ENCODE measurements around the gene SGCA. TPM values are rescaled to one million over a fixed set of nuclear protein-coding genes. Genes with fewer than 3 reads are reported as not detected.
A peak's percentile ranks its signal among the peaks of the same experiment; 100 is the strongest.

Gene SGCA
- total RNA-seq, 2 donors from 2014 or later: 0.42 TPM; not detected in 1

DNA sequence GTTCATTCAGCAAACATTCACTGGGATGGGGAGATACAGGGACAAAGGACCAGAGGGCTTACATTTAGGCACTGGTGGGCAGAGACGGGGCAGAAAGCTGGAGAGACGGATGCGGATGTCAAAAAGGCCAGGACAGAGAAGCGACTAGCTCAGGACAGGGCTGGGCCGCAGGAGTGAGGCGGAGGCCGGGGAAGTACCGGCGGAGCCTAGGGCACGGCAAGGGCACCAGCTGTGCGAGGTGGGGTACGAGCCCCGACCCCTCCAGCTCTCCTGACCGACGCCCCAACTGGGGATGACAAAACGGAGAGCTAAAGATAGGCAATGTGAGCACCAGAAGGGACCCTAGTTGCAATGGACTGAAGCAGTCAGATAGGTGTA lies 3.9 kb upstream of the SGCA start:
- Mint-ChIP-seq H3K36me3 (no peaks in the 10 kb centered on the region), H3K4me1 (ENCODE audit: low read depth in 2 of 2) (peaks cover 27 to 31% of the 10 kb centered on the region in 2 donors), H3K9me3 (no peaks in the 10 kb centered on the region), H3K4me3 (peak overlapping the region; percentile 85), H3K27me3 (peaks cover 0 to 7% of the 10 kb centered on the region in 2 donors), H3K27ac (peak overlapping the region; percentile 70 to 81)
- ATAC-seq (no peak), DNase-seq (ENCODE audit: low spot score) (peak; percentile 28)

DNA sequence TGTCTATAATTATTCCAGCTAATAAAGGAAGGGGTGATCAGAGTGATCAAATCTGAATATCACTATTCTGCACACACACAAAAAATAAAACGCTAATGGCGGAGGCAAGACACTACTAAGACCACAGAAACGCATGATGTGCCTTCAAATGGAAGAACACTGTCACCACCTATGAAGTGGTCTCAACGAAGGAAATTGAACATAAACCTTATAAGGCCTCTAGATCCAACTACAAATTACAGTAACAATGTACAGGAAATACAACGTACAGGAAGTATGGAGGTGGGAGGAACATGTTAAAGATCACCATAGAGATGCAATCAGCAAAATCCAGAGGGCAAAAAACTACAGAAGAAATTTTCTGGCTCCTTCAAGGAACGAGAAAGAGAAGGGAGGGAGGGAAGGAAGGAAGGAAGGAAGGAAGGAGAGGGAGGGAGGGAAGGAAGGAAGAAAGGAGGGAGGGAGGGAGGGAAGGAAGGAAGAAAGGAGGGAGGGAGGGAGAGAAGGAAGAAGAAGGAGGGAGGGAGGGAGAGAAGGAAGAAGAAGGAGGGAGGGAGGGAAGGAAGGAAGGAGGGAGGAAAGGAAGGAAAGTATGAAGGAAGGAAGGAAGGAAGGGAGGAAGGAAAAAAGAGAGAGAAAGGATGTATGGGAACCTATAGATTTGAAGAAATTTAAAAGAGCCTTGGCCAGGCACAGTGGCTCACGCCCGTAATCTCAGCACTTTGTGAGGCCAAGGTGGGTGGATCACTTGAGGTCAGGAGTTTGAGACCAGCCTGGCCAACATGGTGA lies 3.1 kb upstream of the SGCA start:
- H3K36me3 Mint-ChIP-seq: no peaks in the 10 kb centered on the region
- H3K27me3 Mint-ChIP-seq: peaks cover 0 to 7% of the 10 kb centered on the region in 2 donors
- DNase-seq (ENCODE audit: low spot score) (no peak), ATAC-seq (no peak)
- H3K27ac Mint-ChIP-seq: peak overlapping the region; percentile 5 to 60
- no peaks in the 10 kb centered on the region for H3K9me3 Mint-ChIP-seq
- no peak overlapping the region for H3K4me3 Mint-ChIP-seq
- H3K4me1 Mint-ChIP-seq (ENCODE audit: low read depth in 2 of 2): peaks cover 28 to 31% of the 10 kb centered on the region in 2 donors

DNA sequence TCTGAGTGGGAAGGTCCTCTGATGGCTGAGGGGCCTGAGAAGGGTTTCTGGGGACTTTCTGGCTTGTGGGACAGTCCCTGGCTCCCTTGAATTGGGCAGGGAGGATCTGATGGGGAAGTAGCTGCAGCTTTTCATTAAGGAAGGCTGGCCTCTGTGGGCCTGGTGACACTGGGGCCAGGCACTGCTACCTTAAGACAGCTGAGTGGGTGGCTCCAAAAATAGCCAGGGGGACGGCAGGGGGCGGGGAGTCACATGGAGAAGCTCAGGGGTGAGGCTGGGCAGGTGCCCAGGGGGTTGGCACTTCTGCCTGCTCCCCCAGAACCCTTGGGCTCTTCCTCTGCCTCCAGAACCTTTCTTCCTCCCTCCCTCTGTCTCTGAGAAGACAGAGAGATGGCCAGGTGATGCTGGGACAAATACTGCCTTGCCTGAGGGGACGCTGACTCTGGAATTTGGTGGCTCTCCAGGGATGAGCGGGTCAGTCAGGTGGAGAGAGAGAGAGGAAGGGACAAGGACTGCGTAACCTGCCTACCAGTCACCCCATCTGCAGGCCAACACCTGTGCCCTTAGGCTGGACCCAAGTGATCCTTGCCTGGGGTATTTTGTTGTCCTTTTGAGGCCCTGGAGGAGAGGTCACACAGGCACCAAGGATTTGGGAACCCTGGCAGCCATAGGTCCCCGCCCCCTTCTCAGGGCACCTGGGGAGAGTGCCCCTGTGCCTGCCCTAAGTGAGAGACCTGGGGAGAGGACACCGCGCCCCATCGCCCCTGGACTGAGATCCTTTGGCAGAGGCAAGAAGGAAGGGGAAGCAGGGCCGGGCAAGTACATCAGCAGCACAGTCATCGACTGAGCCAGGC lies 1.7 kb upstream of the SGCA start:
- no peak for DNase-seq (ENCODE audit: low spot score)
- H3K27me3 Mint-ChIP-seq: peaks cover 0 to 7% of the 10 kb centered on the region in 2 donors
- H3K4me3 Mint-ChIP-seq: no peak overlapping the region
- H3K4me1 Mint-ChIP-seq (ENCODE audit: low read depth in 2 of 2): peaks cover 25 to 27% of the 10 kb centered on the region in 2 donors
- ATAC-seq: no peak
- peak overlapping the region in 1 of 2 donors; percentile 60 for H3K27ac Mint-ChIP-seq
- H3K9me3 Mint-ChIP-seq: no peaks in the 10 kb centered on the region
- no peaks in the 10 kb centered on the region for H3K36me3 Mint-ChIP-seq

GRCh38 chr17:50164697-50164988 lies 1.2 kb upstream of the SGCA start:
- Mint-ChIP-seq H3K4me1 (ENCODE audit: low read depth in 2 of 2) (peaks cover 30 to 33% of the 10 kb centered on the region in 2 donors), H3K36me3 (no peaks in the 10 kb centered on the region), H3K27me3 (peaks cover 0 to 7% of the 10 kb centered on the region in 2 donors), H3K9me3 (no peaks in the 10 kb centered on the region), H3K27ac (no peak overlapping the region), H3K4me3 (no peak overlapping the region)
- DNase-seq (ENCODE audit: low spot score) (no peak), ATAC-seq (no peak)

GRCh38 chr17:50165066-50165465 lies 739 bp upstream of the SGCA start:
- Mint-ChIP-seq H3K4me3 (no peak overlapping the region), H3K27ac (no peak overlapping the region), H3K9me3 (no peaks in the 10 kb centered on the region), H3K36me3 (no peaks in the 10 kb centered on the region), H3K27me3 (peaks cover 0 to 7% of the 10 kb centered on the region in 2 donors), H3K4me1 (ENCODE audit: low read depth in 2 of 2) (peaks cover 30 to 33% of the 10 kb centered on the region in 2 donors)
- DNase-seq (ENCODE audit: low spot score): no peak
- ATAC-seq: no peak

GRCh38 chr17:50165466-50165865 lies 339 bp upstream of the SGCA start:
- H3K9me3 Mint-ChIP-seq: no peaks in the 10 kb centered on the region
- H3K27ac Mint-ChIP-seq: no peak overlapping the region
- H3K4me1 Mint-ChIP-seq (ENCODE audit: low read depth in 2 of 2): peaks cover 30 to 33% of the 10 kb centered on the region in 2 donors
- H3K4me3 Mint-ChIP-seq: no peak overlapping the region
- DNase-seq (ENCODE audit: low spot score) (no peak), ATAC-seq (no peak)
- peaks cover 0 to 7% of the 10 kb centered on the region in 2 donors for H3K27me3 Mint-ChIP-seq
- no peaks in the 10 kb centered on the region for H3K36me3 Mint-ChIP-seq

GRCh38 chr17:50166518-50167181 lies 845 bp downstream of the SGCA start:
- Mint-ChIP-seq H3K27me3 (peaks cover 0 to 6% of the 10 kb centered on the region in 2 donors), H3K27ac (no peak overlapping the region), H3K4me3 (no peak overlapping the region), H3K4me1 (ENCODE audit: low read depth in 2 of 2) (peaks cover 22 to 26% of the 10 kb centered on the region in 2 donors), H3K36me3 (no peaks in the 10 kb centered on the region), H3K9me3 (no peaks in the 10 kb centered on the region)
- ATAC-seq: no peak
- no peak for DNase-seq (ENCODE audit: low spot score)

GRCh38 chr17:50167371-50167770 lies 1.6 kb downstream of the SGCA start:
- H3K27me3 Mint-ChIP-seq: peaks cover 0 to 3% of the 10 kb centered on the region in 2 donors
- H3K4me3 Mint-ChIP-seq: no peak overlapping the region
- DNase-seq (ENCODE audit: low spot score) (no peak), ATAC-seq (no peak)
- H3K36me3 Mint-ChIP-seq: no peaks in the 10 kb centered on the region
- H3K27ac Mint-ChIP-seq: no peak overlapping the region
- no peaks in the 10 kb centered on the region for H3K9me3 Mint-ChIP-seq
- peaks cover 17 to 18% of the 10 kb centered on the region in 2 donors for H3K4me1 Mint-ChIP-seq (ENCODE audit: low read depth in 2 of 2)

DNA sequence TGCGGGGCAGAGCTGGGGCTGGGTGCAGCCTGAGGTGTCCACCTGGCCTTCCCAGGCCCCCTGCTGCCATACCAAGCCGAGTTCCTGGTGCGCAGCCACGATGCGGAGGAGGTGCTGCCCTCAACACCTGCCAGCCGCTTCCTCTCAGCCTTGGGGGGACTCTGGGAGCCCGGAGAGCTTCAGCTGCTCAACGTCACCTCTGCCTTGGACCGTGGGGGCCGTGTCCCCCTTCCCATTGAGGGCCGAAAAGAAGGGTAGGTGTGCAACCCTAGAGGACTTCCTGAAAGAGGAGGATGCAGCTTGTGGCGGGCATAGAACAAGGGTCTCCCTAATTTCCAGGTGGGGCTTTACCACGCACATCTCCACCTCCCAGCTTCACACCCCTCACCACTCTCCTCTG lies 2.5 kb downstream of the SGCA start:
- H3K4me3 Mint-ChIP-seq: no peak overlapping the region
- H3K27ac Mint-ChIP-seq: peak overlapping the region; percentile 3 to 20
- no peaks in the 10 kb centered on the region for H3K27me3 Mint-ChIP-seq
- no peak for ATAC-seq
- H3K36me3 Mint-ChIP-seq: no peaks in the 10 kb centered on the region
- DNase-seq (ENCODE audit: low spot score): no peak
- no peaks in the 10 kb centered on the region for H3K9me3 Mint-ChIP-seq
- peaks cover 13 to 14% of the 10 kb centered on the region in 2 donors for H3K4me1 Mint-ChIP-seq (ENCODE audit: low read depth in 2 of 2)

DNA sequence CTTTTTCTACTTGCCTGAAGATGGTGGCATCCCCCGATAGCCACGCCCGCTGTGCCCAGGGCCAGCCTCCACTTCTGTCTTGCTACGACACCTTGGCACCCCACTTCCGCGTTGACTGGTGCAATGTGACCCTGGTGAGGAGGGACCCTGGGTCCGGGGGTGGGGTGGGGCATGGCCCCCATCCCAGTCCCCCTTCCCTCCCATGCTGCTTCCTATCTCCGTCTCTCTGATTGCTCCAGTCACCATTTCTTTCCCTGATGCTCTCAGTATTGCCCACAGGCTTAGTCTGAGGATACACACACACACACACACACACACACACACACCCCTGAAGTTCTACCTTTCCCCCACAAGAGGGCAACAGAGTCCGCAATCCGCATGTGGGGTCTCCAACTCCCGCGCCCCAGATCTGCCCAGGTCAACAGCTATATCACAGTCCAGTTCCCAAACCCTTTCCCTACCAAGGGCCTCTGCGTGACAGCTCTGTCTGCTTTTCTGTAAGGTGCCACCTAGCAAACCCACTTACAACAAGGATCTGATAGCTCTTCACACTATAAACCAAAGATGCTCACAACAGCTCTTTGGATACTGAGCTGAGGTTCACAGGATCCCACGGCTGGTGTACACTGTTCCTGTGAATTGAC lies 3.4 kb downstream of the SGCA start:
- Mint-ChIP-seq H3K9me3 (no peaks in the 10 kb centered on the region), H3K4me3 (peak overlapping the region; percentile 35), H3K36me3 (no peaks in the 10 kb centered on the region), H3K27me3 (no peaks in the 10 kb centered on the region), H3K27ac (peak overlapping the region; percentile 3 to 20), H3K4me1 (ENCODE audit: low read depth in 2 of 2) (peaks cover 13 to 14% of the 10 kb centered on the region in 2 donors)
- peak; percentile 69 to 71 for ATAC-seq
- no peak for DNase-seq (ENCODE audit: low spot score)

- no peak overlapping the region for H3K4me3 Mint-ChIP-seq
- H3K27ac Mint-ChIP-seq: peak overlapping the region; percentile 3 to 20
- ATAC-seq (no peak), DNase-seq (ENCODE audit: low spot score) (no peak)
- no peaks in the 10 kb centered on the region for H3K9me3 Mint-ChIP-seq
- H3K27me3 Mint-ChIP-seq: no peaks in the 10 kb centered on the region
- H3K36me3 Mint-ChIP-seq: no peaks in the 10 kb centered on the region
- H3K4me1 Mint-ChIP-seq (ENCODE audit: low read depth in 2 of 2): peaks cover 13 to 14% of the 10 kb centered on the region in 2 donors
Observed at GRCh38 chr17:50169881-50170459, 4.2 kb downstream of the SGCA start.

DNA sequence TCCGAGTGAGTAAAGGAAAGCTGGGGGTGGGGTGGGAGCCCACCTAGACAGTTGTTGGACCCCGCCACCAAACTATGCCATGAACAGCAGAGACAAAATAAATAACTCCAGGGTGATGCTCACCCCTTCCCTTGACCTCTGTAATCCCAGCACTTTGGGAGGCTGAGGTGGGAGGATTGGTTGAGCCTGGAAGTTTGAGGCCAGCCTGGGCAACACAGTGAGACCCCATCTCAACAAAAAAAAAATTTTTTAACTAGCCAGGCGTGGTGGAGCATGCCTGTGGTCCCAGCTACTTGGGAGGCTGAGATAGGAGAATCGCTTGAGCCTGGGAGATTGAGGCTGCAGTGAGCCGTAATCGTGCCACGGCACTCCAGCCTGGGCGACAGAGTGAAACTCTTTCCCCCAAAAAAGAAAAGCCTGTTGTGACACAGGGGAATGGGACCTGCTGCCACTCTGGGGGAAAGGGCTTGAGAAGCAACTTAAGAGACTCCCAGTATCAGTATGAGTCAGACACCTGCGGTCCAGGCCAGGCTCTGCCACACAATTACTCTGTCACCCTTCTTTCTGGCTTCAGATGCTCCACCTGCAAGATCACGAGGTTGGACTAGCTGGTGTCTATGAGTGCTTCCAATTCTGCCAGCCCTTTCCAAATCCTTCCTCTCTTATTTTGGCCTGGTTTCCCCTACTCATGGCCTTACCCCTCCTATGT lies 5.0 kb downstream of the SGCA start:
- Mint-ChIP-seq H3K9me3 (no peaks in the 10 kb centered on the region), H3K27ac (no peak overlapping the region), H3K4me1 (ENCODE audit: low read depth in 2 of 2) (peaks cover 13 to 14% of the 10 kb centered on the region in 2 donors), H3K4me3 (no peak overlapping the region), H3K36me3 (no peaks in the 10 kb centered on the region), H3K27me3 (no peaks in the 10 kb centered on the region)
- no peak for ATAC-seq
- no peak for DNase-seq (ENCODE audit: low spot score)
